ENCODE data around the gene FOSL2. TPM values are rescaled to one million over a fixed set of nuclear protein-coding genes. Genes with fewer than 3 reads are reported as not detected.
A peak's percentile ranks its signal among the peaks of the same experiment; 100 is the strongest.

FOSL2 gene
- total RNA-seq, 2 experiments from 2014 or later: 37.3 to 40.9 TPM

DNA sequence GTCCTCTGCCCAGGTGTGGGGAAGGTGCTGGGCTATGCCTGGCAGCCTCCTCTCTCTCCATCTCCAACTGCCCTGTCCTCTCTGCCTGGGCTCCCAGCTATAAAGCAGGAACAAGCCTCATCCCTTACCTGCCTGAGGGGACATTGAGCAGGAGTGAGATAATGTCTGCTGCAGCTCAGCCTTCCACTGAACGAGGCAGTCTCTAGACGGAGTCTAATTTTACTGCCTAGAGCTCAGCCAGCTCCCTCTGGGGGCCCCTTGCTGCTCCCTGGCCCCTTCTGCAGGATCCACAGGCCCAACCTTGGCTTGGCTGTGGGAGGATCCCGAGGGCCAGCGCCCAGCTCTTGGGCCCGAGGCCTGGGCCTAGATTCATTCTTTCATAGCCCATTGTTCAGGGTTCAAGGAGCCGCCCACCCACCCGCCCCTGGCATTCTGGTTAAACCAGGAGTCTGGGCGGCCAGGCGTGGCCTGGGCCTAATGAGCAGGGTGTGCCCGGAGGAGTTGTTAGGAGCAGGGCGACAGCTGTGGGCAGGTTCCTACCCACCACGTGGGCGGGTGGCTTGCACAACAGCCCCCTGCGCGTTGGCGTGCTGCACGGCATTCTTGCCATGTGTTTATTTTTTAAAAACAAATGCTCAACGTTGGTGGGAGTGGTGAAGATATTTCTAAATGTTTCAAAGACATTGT is 44.6 kb downstream of the FOSL2 start:
- no peak overlapping the region for H3K27ac Mint-ChIP-seq
- H3K9me3 Mint-ChIP-seq (ENCODE audit: insufficient read depth): peaks cover 19% of the 10 kb centered on the region
- H3K4me1 Mint-ChIP-seq (ENCODE audit: low read depth): peaks cover 49% of the 10 kb centered on the region
- H3K36me3 Mint-ChIP-seq (ENCODE audit: low read depth): peaks cover 15% of the 10 kb centered on the region
- H3K27me3 Mint-ChIP-seq (ENCODE audit: low read depth): no peaks in the 10 kb centered on the region
- ChIA-PET CTCF (interaction anchor here (0.7 to 1.7 kb wide), 3 partner anchors 8 to 683 kb away, joined by 3 read pairs; no protein-coding TSS in a partner anchor), POLR2A (interaction anchor here (0.6 kb wide), 1 partner anchor 103 kb away, joined by 3 read pairs; no protein-coding TSS in a partner anchor)
- no peak for DNase-seq
- H3K4me3 Mint-ChIP-seq: no peak overlapping the region
- no peak for ATAC-seq

DNA sequence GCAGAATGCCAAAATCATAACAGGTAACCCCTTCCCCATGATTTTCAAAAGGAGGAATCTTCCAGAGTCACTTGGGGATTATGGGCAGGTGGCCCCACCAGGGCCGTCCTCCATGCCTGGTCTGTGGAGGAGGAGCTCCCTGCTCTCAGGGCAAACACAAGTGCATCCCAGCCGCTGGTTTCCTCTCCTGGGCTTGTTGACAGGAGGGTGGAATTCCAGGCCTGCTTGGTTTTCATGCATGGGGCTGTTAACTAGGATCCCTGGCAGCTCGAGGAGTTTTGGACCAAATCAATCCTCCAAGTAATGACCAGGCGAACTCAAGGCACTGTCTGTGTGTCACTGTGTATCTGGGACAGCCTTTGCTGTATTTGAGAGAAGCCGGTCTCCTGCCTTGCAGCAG is 45.3 kb downstream of the FOSL2 start:
- Mint-ChIP-seq H3K27ac (no peak overlapping the region), H3K9me3 (ENCODE audit: insufficient read depth) (peaks cover 13% of the 10 kb centered on the region), H3K4me3 (no peak overlapping the region), H3K36me3 (ENCODE audit: low read depth) (peaks cover 14% of the 10 kb centered on the region), H3K27me3 (ENCODE audit: low read depth) (no peaks in the 10 kb centered on the region), H3K4me1 (ENCODE audit: low read depth) (peaks cover 46% of the 10 kb centered on the region)
- ChIA-PET POLR2A (no interaction called here), CTCF (interaction anchor here (0.7 to 1.7 kb wide), 3 partner anchors 9 to 684 kb away, joined by 3 read pairs; no protein-coding TSS in a partner anchor)
- ATAC-seq (no peak), DNase-seq (no peak)

DNA sequence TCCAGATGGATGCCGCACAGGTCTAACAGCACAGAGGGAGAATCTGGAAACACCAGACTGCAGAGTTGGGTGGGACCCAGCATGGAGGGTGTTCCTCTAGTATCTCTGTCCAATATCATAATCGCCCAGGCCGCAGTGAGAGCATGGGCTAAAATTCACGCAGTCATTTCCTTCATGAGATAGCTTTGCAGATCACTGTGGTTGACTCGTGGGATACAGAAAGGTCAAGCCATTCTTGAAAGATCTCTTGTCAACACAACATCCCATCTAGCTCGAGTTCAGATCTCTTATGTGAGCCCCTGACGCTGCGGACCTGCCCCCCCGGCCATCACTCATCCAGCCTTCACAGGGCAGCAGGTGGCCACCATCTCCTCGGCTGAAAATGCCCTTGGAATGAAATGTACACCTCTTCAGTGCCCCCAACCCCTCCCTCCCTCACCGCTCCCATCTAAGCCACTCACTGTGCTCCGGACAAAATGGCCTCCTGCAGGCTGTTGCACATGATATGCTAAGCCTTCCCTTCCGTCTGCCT is 45.9 kb downstream of the FOSL2 start:
- POLR2A ChIA-PET: no interaction called here
- H3K9me3 Mint-ChIP-seq (ENCODE audit: insufficient read depth): peaks cover 6% of the 10 kb centered on the region
- peaks cover 8% of the 10 kb centered on the region for H3K36me3 Mint-ChIP-seq (ENCODE audit: low read depth)
- no peak overlapping the region for H3K4me3 Mint-ChIP-seq
- no peak for ATAC-seq
- CTCF ChIA-PET: interaction anchor here (0.8 to 1.7 kb wide), 2 partner anchors 47 to 685 kb away, joined by 3 read pairs; no protein-coding TSS in a partner anchor
- no peak for DNase-seq
- peaks cover 39% of the 10 kb centered on the region for H3K4me1 Mint-ChIP-seq (ENCODE audit: low read depth)
- H3K27ac Mint-ChIP-seq: no peak overlapping the region
- H3K27me3 Mint-ChIP-seq (ENCODE audit: low read depth): no peaks in the 10 kb centered on the region

GRCh38 chr2:28439127-28439526 is 46.5 kb downstream of the FOSL2 start:
- ChIA-PET POLR2A (no interaction called here), CTCF (no interaction called here)
- Mint-ChIP-seq H3K4me3 (no peak overlapping the region), H3K27ac (no peak overlapping the region), H3K4me1 (ENCODE audit: low read depth) (peaks cover 34% of the 10 kb centered on the region), H3K36me3 (ENCODE audit: low read depth) (peaks cover 3% of the 10 kb centered on the region), H3K27me3 (ENCODE audit: low read depth) (no peaks in the 10 kb centered on the region), H3K9me3 (ENCODE audit: insufficient read depth) (peaks cover under 1% of the 10 kb centered on the region)
- DNase-seq: no peak
- no peak for ATAC-seq

GRCh38 chr2:28439763-28440162 is 47.1 kb downstream of the FOSL2 start:
- no peak overlapping the region for H3K4me3 Mint-ChIP-seq
- H3K36me3 Mint-ChIP-seq (ENCODE audit: low read depth): peaks cover 2% of the 10 kb centered on the region
- no peaks in the 10 kb centered on the region for H3K9me3 Mint-ChIP-seq (ENCODE audit: insufficient read depth)
- POLR2A ChIA-PET: no interaction called here
- no peak overlapping the region for H3K27ac Mint-ChIP-seq
- DNase-seq (no peak), ATAC-seq (no peak)
- CTCF ChIA-PET: no interaction called here
- peaks cover 27% of the 10 kb centered on the region for H3K4me1 Mint-ChIP-seq (ENCODE audit: low read depth)
- no peaks in the 10 kb centered on the region for H3K27me3 Mint-ChIP-seq (ENCODE audit: low read depth)

DNA sequence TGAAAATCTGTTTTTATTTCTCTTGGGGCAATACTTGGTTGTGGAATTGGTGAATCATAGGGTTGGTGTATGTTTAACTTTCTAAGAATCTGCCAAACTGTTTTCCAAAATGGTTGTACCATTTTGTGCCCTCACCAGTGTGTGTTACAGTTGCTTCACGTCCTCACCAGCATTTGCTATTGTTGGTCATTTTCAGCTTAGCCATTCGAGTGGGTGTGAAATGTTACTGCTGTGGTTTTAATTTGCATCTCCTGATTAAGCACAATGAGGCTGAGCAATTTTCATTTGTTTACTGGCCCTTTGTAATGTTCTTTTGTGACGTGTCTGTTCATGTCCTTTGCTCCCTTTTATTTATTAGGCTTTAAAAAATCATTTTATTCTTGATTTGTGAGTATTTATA is 49.7 kb downstream of the FOSL2 start:
- peaks cover 20% of the 10 kb centered on the region for H3K4me1 Mint-ChIP-seq (ENCODE audit: low read depth)
- ChIA-PET POLR2A (no interaction called here), CTCF (no interaction called here)
- H3K4me3 Mint-ChIP-seq: no peak overlapping the region
- DNase-seq (no peak), ATAC-seq (no peak)
- no peaks in the 10 kb centered on the region for H3K27me3 Mint-ChIP-seq (ENCODE audit: low read depth)
- no peaks in the 10 kb centered on the region for H3K9me3 Mint-ChIP-seq (ENCODE audit: insufficient read depth)
- H3K36me3 Mint-ChIP-seq (ENCODE audit: low read depth): peaks cover 2% of the 10 kb centered on the region
- no peak overlapping the region for H3K27ac Mint-ChIP-seq

GRCh38 chr2:28444956-28445355 is 52.3 kb downstream of the FOSL2 start:
- Mint-ChIP-seq H3K36me3 (ENCODE audit: low read depth) (peaks cover 2% of the 10 kb centered on the region), H3K4me3 (no peak overlapping the region), H3K27me3 (ENCODE audit: low read depth) (no peaks in the 10 kb centered on the region), H3K4me1 (ENCODE audit: low read depth) (peaks cover 33% of the 10 kb centered on the region), H3K9me3 (ENCODE audit: insufficient read depth) (no peaks in the 10 kb centered on the region), H3K27ac (no peak overlapping the region)
- no peak for ATAC-seq
- ChIA-PET CTCF (interaction anchor here (1.0 to 1.6 kb wide), 2 partner anchors 10 to 36 kb away, joined by 3 to 4 read pairs; no protein-coding TSS in a partner anchor), POLR2A (no interaction called here)
- no peak for DNase-seq

DNA sequence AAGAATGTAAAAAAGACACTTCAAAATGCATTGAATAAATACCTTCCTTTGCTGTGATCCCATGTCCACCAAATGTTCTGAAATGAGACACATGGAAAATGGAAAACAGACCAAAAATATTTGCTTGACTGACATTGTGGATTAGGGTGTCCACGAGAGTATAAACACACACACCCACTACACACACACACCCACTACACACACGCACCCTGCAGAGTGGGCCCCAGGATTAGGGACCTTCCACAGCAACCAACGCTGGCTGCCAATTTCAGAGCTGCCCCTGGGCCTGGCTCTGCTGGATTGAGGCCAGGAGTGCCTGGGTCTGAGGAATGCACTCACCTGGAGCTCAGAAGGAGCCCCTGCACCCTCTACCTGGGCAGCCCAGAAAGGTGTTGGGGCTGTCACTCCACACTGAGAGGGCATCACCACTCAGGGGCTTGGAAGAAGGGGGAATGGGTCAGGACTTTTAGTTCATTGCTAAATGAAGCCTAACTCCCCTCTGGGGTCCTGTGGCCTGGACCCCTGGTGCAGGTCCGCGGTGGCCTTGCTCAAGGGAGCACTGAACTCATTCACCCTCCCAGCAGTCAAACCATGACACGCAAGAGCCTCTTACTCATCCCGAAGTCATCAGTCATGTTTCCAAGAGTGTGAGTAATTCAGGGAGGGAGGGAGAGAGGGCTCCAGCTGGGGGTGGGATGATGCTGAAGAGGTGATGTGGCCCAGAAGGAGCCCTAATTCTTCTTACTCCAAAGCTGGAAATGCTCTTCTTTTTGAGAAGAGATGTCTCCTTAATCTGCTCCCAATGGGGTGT is 53.0 kb downstream of the FOSL2 start:
- H3K27me3 Mint-ChIP-seq (ENCODE audit: low read depth): no peaks in the 10 kb centered on the region
- POLR2A ChIA-PET: no interaction called here
- ATAC-seq (no peak), DNase-seq (no peak)
- no peaks in the 10 kb centered on the region for H3K9me3 Mint-ChIP-seq (ENCODE audit: insufficient read depth)
- peaks cover 2% of the 10 kb centered on the region for H3K36me3 Mint-ChIP-seq (ENCODE audit: low read depth)
- no peak overlapping the region for H3K27ac Mint-ChIP-seq
- peaks cover 40% of the 10 kb centered on the region for H3K4me1 Mint-ChIP-seq (ENCODE audit: low read depth)
- CTCF ChIA-PET: no interaction called here
- H3K4me3 Mint-ChIP-seq: no peak overlapping the region

- ATAC-seq (no peak), DNase-seq (no peak)
- Mint-ChIP-seq H3K4me3 (no peak overlapping the region), H3K27me3 (ENCODE audit: low read depth) (no peaks in the 10 kb centered on the region), H3K36me3 (ENCODE audit: low read depth) (peaks cover 2% of the 10 kb centered on the region), H3K4me1 (ENCODE audit: low read depth) (peaks cover 49% of the 10 kb centered on the region), H3K9me3 (ENCODE audit: insufficient read depth) (no peaks in the 10 kb centered on the region), H3K27ac (no peak overlapping the region)
- ChIA-PET POLR2A (no interaction called here), CTCF (interaction anchor here (1.1 kb wide), 1 partner anchor 27 kb away, joined by 3 read pairs; no protein-coding TSS in a partner anchor)
These were observed 53.9 kb downstream of the FOSL2 start for GRCh38 chr2:28446531-28446930.

DNA sequence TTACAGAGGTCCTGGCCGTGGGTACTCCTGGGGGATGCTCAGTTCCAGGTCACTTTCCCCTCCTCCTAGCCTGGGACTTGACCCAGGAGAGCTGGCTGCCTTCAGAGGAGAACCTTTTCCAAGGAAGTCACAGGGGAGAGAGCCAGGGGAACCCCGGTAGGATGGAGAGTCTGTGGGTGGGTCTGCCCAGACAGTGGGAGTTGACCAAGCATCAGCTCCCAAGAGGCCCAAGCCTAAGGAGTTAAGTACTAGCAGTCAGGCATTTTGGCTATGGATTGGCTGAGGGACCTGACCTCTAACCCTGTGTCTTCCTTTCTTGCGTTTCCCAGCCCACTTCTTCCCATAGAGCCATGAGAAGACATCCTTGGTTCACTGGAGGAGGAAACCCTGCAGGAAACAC is 54.4 kb downstream of the FOSL2 start:
- ChIA-PET POLR2A (no interaction called here), CTCF (interaction anchor here (1.1 to 1.2 kb wide), 2 partner anchors 12 to 28 kb away, joined by 3 read pairs; no protein-coding TSS in a partner anchor)
- Mint-ChIP-seq H3K27me3 (ENCODE audit: low read depth) (no peaks in the 10 kb centered on the region), H3K4me3 (no peak overlapping the region), H3K36me3 (ENCODE audit: low read depth) (no peaks in the 10 kb centered on the region), H3K9me3 (ENCODE audit: insufficient read depth) (no peaks in the 10 kb centered on the region), H3K4me1 (ENCODE audit: low read depth) (peaks cover 53% of the 10 kb centered on the region), H3K27ac (no peak overlapping the region)
- DNase-seq (no peak), ATAC-seq (no peak)

DNA sequence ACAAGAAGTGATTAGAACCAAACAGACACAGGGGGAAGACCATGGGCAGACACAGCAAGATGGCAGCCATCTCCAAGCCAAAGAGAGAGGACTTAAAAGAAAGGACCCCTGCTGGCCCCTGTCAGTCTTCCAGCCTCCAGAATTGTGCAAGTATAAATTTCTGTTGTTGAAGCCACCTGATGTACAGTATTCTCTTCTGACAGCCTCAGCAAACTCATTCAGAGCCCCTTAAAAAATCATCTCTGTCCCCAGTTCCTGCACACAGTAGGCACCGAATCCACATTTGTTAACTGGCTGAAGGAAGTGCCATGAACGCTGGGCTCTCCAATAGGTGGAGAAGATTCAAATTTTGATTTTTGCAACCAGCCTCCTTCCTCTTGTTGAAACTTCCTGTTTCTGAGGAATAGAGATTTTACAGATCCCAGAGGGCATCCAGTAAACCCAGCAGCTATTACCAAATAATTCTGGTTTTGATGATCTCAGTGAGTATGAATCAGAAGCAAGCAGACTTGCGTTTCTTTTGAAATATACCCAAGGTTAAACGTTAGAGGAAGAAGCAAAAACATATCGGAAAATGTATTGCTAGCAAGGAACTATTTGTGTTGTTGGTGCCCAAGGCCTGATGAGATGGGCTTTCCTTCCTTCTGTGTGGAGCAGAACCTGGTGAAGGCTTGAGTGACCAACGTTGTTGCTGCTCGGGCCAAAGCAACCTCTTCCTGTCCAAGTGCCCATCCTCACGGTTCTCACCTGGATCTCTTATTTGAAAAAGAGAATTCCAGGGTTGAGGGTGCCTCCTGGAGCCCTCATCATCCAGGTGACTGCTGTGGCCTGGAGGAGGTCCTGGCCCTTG is 55.5 kb downstream of the FOSL2 start:
- no peaks in the 10 kb centered on the region for H3K27me3 Mint-ChIP-seq (ENCODE audit: low read depth)
- CTCF ChIA-PET: interaction anchor here (1.2 kb wide), 1 partner anchor 13 kb away, joined by 3 read pairs; no protein-coding TSS in a partner anchor
- no peak overlapping the region for H3K4me3 Mint-ChIP-seq
- no peak for DNase-seq
- POLR2A ChIA-PET: no interaction called here
- ATAC-seq: no peak
- no peaks in the 10 kb centered on the region for H3K9me3 Mint-ChIP-seq (ENCODE audit: insufficient read depth)
- H3K4me1 Mint-ChIP-seq (ENCODE audit: low read depth): peaks cover 59% of the 10 kb centered on the region
- no peaks in the 10 kb centered on the region for H3K36me3 Mint-ChIP-seq (ENCODE audit: low read depth)
- H3K27ac Mint-ChIP-seq: peak overlapping the region; percentile 71
